IMR-90 (cell line): ENCODE data around the gene SLC30A7. TPM values are rescaled to one million over a fixed set of nuclear protein-coding genes. Genes with fewer than 3 reads are reported as not detected.
A peak's percentile ranks its signal among the peaks of the same experiment; 100 is the strongest.
"Not testable (repeated sequence)": the region's sequence is repeated elsewhere in the genome, so short reads cannot be mapped to it uniquely, and the experiment has no call there.

Source experiments
- ATAC-seq: fragments of 200-7000 bp; cut with Tn5 transposase; 2 replicates; pipeline ENCODE4 v1.9.1; 2020; ENCODE audit warnings: low read depth, mild to moderate bottlenecking, moderate library complexity
- BruUV-seq: library from RNA; stranded (reverse); fragments of 400-500 nt; replicated peaks from 2 replicates; lab custom pipeline; 2021; lab: Mats Ljungman, UMichigan
- CTCF ChIA-PET: fragments of 300-600 bp; formaldehyde crosslinking; extraction: SDS; loops from one replicate; lab custom pipeline; 2021; ENCODE audit warnings: antibody characterized with exemption; lab: Yijun Ruan, JAX
- POLR2A ChIA-PET: fragments of 300-600 bp; sonication (Branson Sonifier 250); formaldehyde crosslinking; loops from one replicate; lab custom pipeline; 2022; ENCODE audit warnings: antibody characterized with exemption; ENCODE audit not compliant: unreplicated experiment; lab: Charles Lee
- DNase-seq: peaks from one replicate; pipeline ENCODE4 v3.0.0; 2013
- H2AFZ ChIP-seq: replicated peaks from 2 replicates; pipeline ENCODE3; 2013; ENCODE audit warnings: low read length, mild to moderate bottlenecking; ENCODE audit not compliant: poor library complexity
- H2AK5ac ChIP-seq: 2 replicates; pipeline ENCODE4 v1.6.1; 2013; ENCODE audit warnings: low read depth, low read length, inconsistent platforms
- H2AK9ac ChIP-seq: replicated peaks from 2 replicates; pipeline ENCODE3; 2013; ENCODE audit warnings: mild to moderate bottlenecking, low read depth, low read length, moderate library complexity; ENCODE audit not compliant: poor library complexity
- H2BK120ac ChIP-seq: 2 replicates; pipeline ENCODE4 v1.6.1; 2013; ENCODE audit warnings: low read depth, low read length, inconsistent platforms
- H2BK15ac ChIP-seq: 3 replicates; pipeline ENCODE4 v1.6.1; 2013; ENCODE audit warnings: low read depth, low read length, inconsistent platforms
- H2BK20ac ChIP-seq: 2 replicates; pipeline ENCODE4 v1.6.1; 2013; ENCODE audit warnings: low read depth, mild to moderate bottlenecking, inconsistent platforms, low read length, moderate library complexity
- H2BK5ac ChIP-seq: 2 replicates; pipeline ENCODE4 v1.6.1; 2013; ENCODE audit warnings: mild to moderate bottlenecking, low read depth, low read length, inconsistent platforms; ENCODE audit not compliant: poor library complexity, severe bottlenecking
- H3K14ac ChIP-seq: replicated peaks from 2 replicates; pipeline ENCODE4 v1.6.1; 2013; ENCODE audit warnings: low read depth, low read length, inconsistent platforms
- H3K18ac ChIP-seq: 2 replicates; pipeline ENCODE4 v1.6.1; 2013; ENCODE audit warnings: low read depth, low read length, control low read depth
- H3K23ac ChIP-seq: 2 replicates; pipeline ENCODE4 v1.6.1; 2013; ENCODE audit warnings: low read depth, low read length, inconsistent platforms
- H3K27ac ChIP-seq: 2 replicates; pipeline ENCODE4 v1.5.1; 2013; ENCODE audit warnings: mild to moderate bottlenecking, control low read depth, low read length; ENCODE audit not compliant: insufficient read depth
- H3K27me3 ChIP-seq: 2 replicates; pipeline ENCODE4 v1.6.1; 2013; ENCODE audit warnings: low read length; ENCODE audit not compliant: control insufficient read depth, insufficient read depth
- H3K36me3 ChIP-seq: 2 replicates; pipeline ENCODE4 v1.6.1; 2013; ENCODE audit warnings: low read length, mixed read lengths; ENCODE audit not compliant: control insufficient read depth, insufficient read depth
- H3K4ac ChIP-seq: 2 replicates; pipeline ENCODE4 v1.6.1; 2013; ENCODE audit warnings: low read depth, low read length, inconsistent platforms
- H3K4me1 ChIP-seq: 2 replicates; pipeline ENCODE4 v1.6.1; 2013; ENCODE audit warnings: low read length, mixed read lengths; ENCODE audit not compliant: control insufficient read depth, insufficient read depth
- H3K4me2 ChIP-seq: 2 replicates; pipeline ENCODE4 v1.6.1; 2013; ENCODE audit warnings: low read depth, mild to moderate bottlenecking, control low read depth, low read length, moderate library complexity
- H3K4me3 ChIP-seq: 2 replicates; pipeline ENCODE4 v1.5.1; 2013; ENCODE audit warnings: low read depth, mild to moderate bottlenecking, control low read depth, low read length, moderate library complexity; ENCODE audit not compliant: insufficient read depth
- H3K56ac ChIP-seq: 2 replicates; pipeline ENCODE4 v1.6.1; 2013; ENCODE audit warnings: low read length, inconsistent platforms; ENCODE audit not compliant: insufficient read depth; ENCODE audit errors: extremely low read depth
- H3K79me1 ChIP-seq, 2 experiments: 2 replicates each; pipeline ENCODE4 v1.6.1; 2013; ENCODE audit warnings: low read length in 2 of 2, inconsistent platforms in 1 of 2, low read depth in 1 of 2
- H3K9ac ChIP-seq: 2 replicates; pipeline ENCODE4 v1.6.1; 2013; ENCODE audit warnings: low read depth, low read length, control low read depth
- H3K9me1 ChIP-seq: 2 replicates; pipeline ENCODE4 v1.6.1; 2013; ENCODE audit warnings: low read length, inconsistent platforms; ENCODE audit not compliant: insufficient read depth
- H3K9me3 ChIP-seq: 2 replicates; pipeline ENCODE4 v1.6.1; 2013; ENCODE audit warnings: low read length; ENCODE audit not compliant: control insufficient read depth, insufficient read depth
- H4K20me1 ChIP-seq: 2 replicates; pipeline ENCODE4 v1.6.1; 2013; ENCODE audit warnings: low read length, inconsistent platforms; ENCODE audit not compliant: insufficient read depth
- H4K5ac ChIP-seq: 2 replicates; pipeline ENCODE4 v1.6.1; 2013; ENCODE audit warnings: mild to moderate bottlenecking, low read depth, low read length, control low read depth
- H4K8ac ChIP-seq, 2 experiments: 2 replicates each; pipeline ENCODE4 v1.6.1; 2013; ENCODE audit warnings: low read depth in 2 of 2, low read length in 2 of 2, control low read depth in 1 of 2, inconsistent platforms in 1 of 2
- H4K91ac ChIP-seq: 2 replicates; pipeline ENCODE4 v1.6.1; 2013; ENCODE audit warnings: low read depth, low read length, inconsistent platforms; ENCODE audit not compliant: insufficient read depth
- dilution Hi-C: fragments of 300-500 bp; cut with HindIII; formaldehyde crosslinking; loops from one replicate; pipeline ENCODE4 v1.14.3; 2018; ENCODE audit warnings: low sequenced_read_pairs; ENCODE audit not compliant: unreplicated experiment
- in situ Hi-C: fragments of 300-500 bp; cut with MboI; formaldehyde crosslinking; loops from 3 replicates; pipeline ENCODE4 v1.14.3; 2019; ENCODE audit warnings: low sequenced_read_pairs, inconsistent platforms, mixed read lengths
- intact Hi-C: fragments of 100-400 bp; cut with micrococcal nuclease; formaldehyde crosslinking; loops from 2 replicates; pipeline ENCODE4 v1.10.0; 2022
- polyA plus RNA-seq, 3 experiments: library from polyadenylated mRNA; depleted of rRNA; stranded (reverse); fragments of >200 nt; gene quantifications; 2 replicates each; pipeline ENCODE4 v1.2.3, GENCODE V29; 2012; ENCODE audit warnings: low replicate concordance in 1 of 3
- total RNA-seq: library from RNA; depleted of rRNA; stranded (reverse); fragments of >200 nt; gene quantifications from 2 replicates; pipeline ENCODE4 v1.2.3, GENCODE V29; 2012

The SLC30A7 gene
- total and polyA plus RNA-seq, 2 of the 4 experiments (the other 2 are of a cell fraction) = 8.4 to 60.2 TPM

GRCh38 chr1:100855116-100855515 lies 40.8 kb upstream of the SLC30A7 start:
- H3K36me3 ChIP-seq, BruUV-seq: not testable (repeated sequence)
- CTCF ChIA-PET = interaction anchor here (0.6 kb wide), 2 partner anchors 110 to 1027 kb away, joined by 4 read pairs; no protein-coding TSS in a partner anchor

More at GRCh38 chr1:100855116-100855515, 40.8 kb upstream of the SLC30A7 start:
- H3K4ac ChIP-seq, H3K79me1 ChIP-seq, dilution Hi-C loops, H3K27ac ChIP-seq, H2BK15ac ChIP-seq, H3K23ac ChIP-seq, H4K5ac ChIP-seq, H2AFZ ChIP-seq, H3K9ac ChIP-seq, H3K9me3 ChIP-seq, in situ Hi-C loops, H3K56ac ChIP-seq, H2BK120ac ChIP-seq, H4K20me1 ChIP-seq, H2AK9ac ChIP-seq, H4K8ac ChIP-seq, H3K9me1 ChIP-seq, H3K4me3 ChIP-seq, H2AK5ac ChIP-seq, H3K27me3 ChIP-seq, H3K14ac ChIP-seq, H3K4me1 ChIP-seq, intact Hi-C loops, H4K91ac ChIP-seq, H2BK20ac ChIP-seq, POLR2A ChIA-PET: not testable (repeated sequence)
- Histone ChIP-seq H2BK5ac (peak overlapping the region; percentile 2), H3K4me2 (peak overlapping the region; percentile 9; the same call in 1 of the 2 replicates), H3K18ac (peak overlapping the region; percentile 81; the same call in 1 of the 2 replicates)
- ATAC-seq = peak; percentile 56
- DNase-seq = peak; percentile 42
